ENCODE results near the gene GIGYF2.
"Not testable (repeated sequence)": the region's sequence is repeated elsewhere in the genome, so short reads cannot be mapped to it uniquely, and the experiment has no call there.

Gene GIGYF2

GRCh38 chr2:232689152-232689910, 7.8 kb upstream of the GIGYF2 start:
- DNase-seq (ENCODE audit: low read depth): no peak

GRCh38 chr2:232691117-232691516, 6.0 kb upstream of the GIGYF2 start:
- not testable (repeated sequence) for DNase-seq (ENCODE audit: low read depth)

GRCh38 chr2:232693344-232693743, 3.8 kb upstream of the GIGYF2 start:
- DNase-seq (ENCODE audit: low read depth): no peak

- no peak for DNase-seq (ENCODE audit: low read depth)
Measured at GRCh38 chr2:232696609-232697058, 497 bp upstream of the GIGYF2 start.

- DNase-seq (ENCODE audit: low read depth): no peak
Measured at GRCh38 chr2:232697807-232698110, 628 bp downstream of the GIGYF2 start.

- no peak for DNase-seq (ENCODE audit: low read depth)
Measured at GRCh38 chr2:232698556-232699091, 1.5 kb downstream of the GIGYF2 start.

- no peak for DNase-seq (ENCODE audit: low read depth)
Measured at GRCh38 chr2:232699110-232699509, 2.0 kb downstream of the GIGYF2 start.

- DNase-seq (ENCODE audit: low read depth): no peak
Measured at GRCh38 chr2:232700154-232700553, 3.0 kb downstream of the GIGYF2 start.

- DNase-seq (ENCODE audit: low read depth): no peak
Measured at GRCh38 chr2:232707076-232707475, 9.9 kb downstream of the GIGYF2 start.

GRCh38 chr2:232713505-232713904, 16.4 kb downstream of the GIGYF2 start:
- DNase-seq (ENCODE audit: low read depth): no peak

- DNase-seq (ENCODE audit: low read depth): no peak
Measured at GRCh38 chr2:232714969-232715368, 17.8 kb downstream of the GIGYF2 start.

- DNase-seq (ENCODE audit: low read depth): not testable (repeated sequence)
Measured at GRCh38 chr2:232720056-232720455, 22.9 kb downstream of the GIGYF2 start.

- no peak for DNase-seq (ENCODE audit: low read depth)
Measured at GRCh38 chr2:232721261-232721660, 24.1 kb downstream of the GIGYF2 start.

- no peak for DNase-seq (ENCODE audit: low read depth)
Measured at GRCh38 chr2:232721882-232722281, 24.8 kb downstream of the GIGYF2 start.

GRCh38 chr2:232723027-232723426, 25.9 kb downstream of the GIGYF2 start:
- DNase-seq (ENCODE audit: low read depth): no peak

GRCh38 chr2:232728785-232729184, 31.7 kb downstream of the GIGYF2 start:
- no peak for DNase-seq (ENCODE audit: low read depth)

GRCh38 chr2:232731470-232731869, 34.3 kb downstream of the GIGYF2 start:
- DNase-seq (ENCODE audit: low read depth): no peak

- DNase-seq (ENCODE audit: low read depth): no peak
Measured at GRCh38 chr2:232741294-232741693, 44.2 kb downstream of the GIGYF2 start.

- DNase-seq (ENCODE audit: low read depth): no peak
Measured at GRCh38 chr2:232741972-232742371, 44.8 kb downstream of the GIGYF2 start.

GRCh38 chr2:232744963-232745362, 47.8 kb downstream of the GIGYF2 start:
- no peak for DNase-seq (ENCODE audit: low read depth)

GRCh38 chr2:232748038-232748437, 50.9 kb downstream of the GIGYF2 start:
- no peak for DNase-seq (ENCODE audit: low read depth)

GRCh38 chr2:232749331-232749730, 52.2 kb downstream of the GIGYF2 start:
- no peak for DNase-seq (ENCODE audit: low read depth)

GRCh38 chr2:232750135-232750671, 53.1 kb downstream of the GIGYF2 start:
- DNase-seq (ENCODE audit: low read depth): no peak

- no peak for DNase-seq (ENCODE audit: low read depth)
Measured at GRCh38 chr2:232757905-232758304, 60.8 kb downstream of the GIGYF2 start.

Data from stimulated activated CD8-positive, alpha-beta memory T cell treated with anti-CD3 and anti-CD28 coated beads, Interleukin-15, amount 100 ng/mL, for 1 hour (primary cell).